ENCODE data around the gene FKBP3. TPM values are rescaled to one million over a fixed set of nuclear protein-coding genes. Genes with fewer than 3 reads are reported as not detected.

FKBP3 gene
- total and polyA plus RNA-seq, 2 of the 8 experiments (the other 6 are each of a cell fraction or from before 2014, with no cell fraction given) = 36.0 to 149 TPM

DNA sequence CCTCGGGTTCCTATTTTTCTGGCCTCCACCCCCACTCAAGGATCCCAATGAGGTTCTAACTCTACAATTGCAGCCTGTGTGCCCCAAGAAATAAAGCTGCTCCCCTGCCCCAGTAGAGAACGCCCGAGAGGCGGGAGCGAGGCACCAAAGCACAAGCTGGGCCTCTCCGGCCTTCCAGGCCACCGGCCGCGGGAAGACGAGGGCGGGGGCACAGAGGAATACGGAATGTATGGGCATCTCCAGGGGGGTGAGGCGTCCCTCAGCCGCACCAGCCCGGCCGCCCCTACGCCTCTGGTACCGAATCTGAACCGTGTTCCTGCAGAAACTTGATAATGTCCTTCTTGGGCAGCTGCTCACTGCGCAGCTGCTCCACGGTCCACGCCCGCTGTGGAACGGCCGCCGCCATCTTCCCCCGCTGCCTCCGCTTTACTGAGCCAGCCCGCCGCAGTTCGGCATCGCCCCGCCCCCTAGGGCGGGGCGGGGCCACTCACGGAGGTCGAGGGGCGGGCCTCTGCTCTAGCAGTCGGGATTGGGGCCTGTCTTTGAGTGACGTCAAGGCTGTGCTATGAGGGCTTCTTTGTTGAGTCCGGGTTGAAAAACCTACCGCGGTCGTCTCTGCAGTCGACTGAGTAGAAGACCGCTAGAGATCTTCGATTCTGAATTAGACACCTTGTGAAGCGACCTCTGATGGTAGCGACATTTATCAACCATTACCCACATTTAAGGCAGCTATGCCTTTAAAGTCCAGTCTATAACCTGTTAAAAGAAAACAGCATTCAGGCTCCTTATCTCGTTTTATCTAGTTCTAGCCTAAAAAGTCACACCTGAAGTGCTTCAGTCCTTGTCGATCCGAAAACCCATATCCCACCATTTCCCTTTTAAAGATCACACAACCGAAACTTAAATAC lies at the start of gene FKBP3 (continued):
- no peak for TF ChIP-seq CBX5 (IDR thresholded peaks at IDR 0.05; ENCODE audit: low read depth, low read length)
- peak; percentile 46; the same call in 1 of the 2 replicates for TF ChIP-seq MAX (IDR thresholded peaks at IDR 0.05)
- TF ChIP-seq YY1 (IDR thresholded peaks at IDR 0.05; ENCODE audit: low read depth, low read length) = peak; percentile 94
- peak; percentile 90 for TF ChIP-seq TBP (IDR thresholded peaks at IDR 0.05; ENCODE audit: low read depth, low read length)
- no peak for TF ChIP-seq EGR1 (IDR thresholded peaks at IDR 0.05; ENCODE audit: borderline replicate concordance, low read depth, low read length)
- TF ChIP-seq SP2 (IDR thresholded peaks at IDR 0.05; ENCODE audit: low read length) = peak; percentile 50
- no peak for TF ChIP-seq ATF2 (IDR thresholded peaks at IDR 0.05; ENCODE audit: low read length)

Measured in H1 (cell line).